HG03095 (cell line): ENCODE results near the gene REEP1.
A peak's percentile ranks its signal among the peaks of the same experiment; 100 is the strongest.

Source experiments
- ATAC-seq: cut with Tn5 transposase; IDR thresholded peaks from one replicate; pipeline ENCODE4 v1.9.1; 2021; ENCODE audit warnings: moderate library complexity; ENCODE audit not compliant: unreplicated experiment

The REEP1 gene

GRCh38 chr2:86337244-86337835 is at the start of gene REEP1:
REEP1 (minus strand) TSS chr2:86337626; CDS start chr2:86337510, 116 bp downstream.
- no peak for ATAC-seq

GRCh38 chr2:86383844-86384243 is 46.4 kb upstream of the REEP1 start:
- no peak for ATAC-seq

- no peak for ATAC-seq
Observed at GRCh38 chr2:86382698-86383097, 45.3 kb upstream of the REEP1 start.

- no peak for ATAC-seq
Observed at GRCh38 chr2:86382108-86382507, 44.7 kb upstream of the REEP1 start.

GRCh38 chr2:86378469-86378868 is 41.0 kb upstream of the REEP1 start:
- no peak for ATAC-seq

GRCh38 chr2:86375623-86376022 is 38.2 kb upstream of the REEP1 start:
- ATAC-seq, result no peak

GRCh38 chr2:86372641-86373502 is 35.4 kb upstream of the REEP1 start:
- ATAC-seq, result no peak

- no peak for ATAC-seq
Observed at GRCh38 chr2:86372133-86372532, 34.7 kb upstream of the REEP1 start.

- no peak for ATAC-seq
Observed at GRCh38 chr2:86371527-86371926, 34.1 kb upstream of the REEP1 start.

GRCh38 chr2:86370579-86370978 is 33.2 kb upstream of the REEP1 start:
- no peak for ATAC-seq

- no peak for ATAC-seq
Observed at GRCh38 chr2:86368161-86368824, 30.9 kb upstream of the REEP1 start.

GRCh38 chr2:86367499-86367777 is 30.0 kb upstream of the REEP1 start:
- no peak for ATAC-seq

GRCh38 chr2:86366651-86367498 is 29.4 kb upstream of the REEP1 start:
- no peak for ATAC-seq

- ATAC-seq, result no peak
Observed at GRCh38 chr2:86364894-86365293, 27.5 kb upstream of the REEP1 start.

- no peak for ATAC-seq
Observed at GRCh38 chr2:86360776-86361175, 23.4 kb upstream of the REEP1 start.

GRCh38 chr2:86358957-86359356 is 21.5 kb upstream of the REEP1 start:
- peak; percentile 91 for ATAC-seq

GRCh38 chr2:86357392-86357963 is 20.1 kb upstream of the REEP1 start:
- ATAC-seq, result no peak

- no peak for ATAC-seq
Observed at GRCh38 chr2:86352727-86353221, 15.3 kb upstream of the REEP1 start.

GRCh38 chr2:86352137-86352726 is 14.8 kb upstream of the REEP1 start:
- no peak for ATAC-seq

GRCh38 chr2:86350751-86351150 is 13.3 kb upstream of the REEP1 start:
- ATAC-seq, result no peak
